ENCODE measurements around the gene TAF12. TPM values are rescaled to one million over a fixed set of nuclear protein-coding genes. Genes with fewer than 3 reads are reported as not detected.
"Not testable (repeated sequence)": the region's sequence is repeated elsewhere in the genome, so short reads cannot be mapped to it uniquely, and the experiment has no call there.

TAF12 gene, protein sequence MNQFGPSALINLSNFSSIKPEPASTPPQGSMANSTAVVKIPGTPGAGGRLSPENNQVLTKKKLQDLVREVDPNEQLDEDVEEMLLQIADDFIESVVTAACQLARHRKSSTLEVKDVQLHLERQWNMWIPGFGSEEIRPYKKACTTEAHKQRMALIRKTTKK
- 33.8 and 44.9 TPM in 2 replicates for total RNA-seq (2014; rRNA removed; shearing (Covaris generic))

DNA sequence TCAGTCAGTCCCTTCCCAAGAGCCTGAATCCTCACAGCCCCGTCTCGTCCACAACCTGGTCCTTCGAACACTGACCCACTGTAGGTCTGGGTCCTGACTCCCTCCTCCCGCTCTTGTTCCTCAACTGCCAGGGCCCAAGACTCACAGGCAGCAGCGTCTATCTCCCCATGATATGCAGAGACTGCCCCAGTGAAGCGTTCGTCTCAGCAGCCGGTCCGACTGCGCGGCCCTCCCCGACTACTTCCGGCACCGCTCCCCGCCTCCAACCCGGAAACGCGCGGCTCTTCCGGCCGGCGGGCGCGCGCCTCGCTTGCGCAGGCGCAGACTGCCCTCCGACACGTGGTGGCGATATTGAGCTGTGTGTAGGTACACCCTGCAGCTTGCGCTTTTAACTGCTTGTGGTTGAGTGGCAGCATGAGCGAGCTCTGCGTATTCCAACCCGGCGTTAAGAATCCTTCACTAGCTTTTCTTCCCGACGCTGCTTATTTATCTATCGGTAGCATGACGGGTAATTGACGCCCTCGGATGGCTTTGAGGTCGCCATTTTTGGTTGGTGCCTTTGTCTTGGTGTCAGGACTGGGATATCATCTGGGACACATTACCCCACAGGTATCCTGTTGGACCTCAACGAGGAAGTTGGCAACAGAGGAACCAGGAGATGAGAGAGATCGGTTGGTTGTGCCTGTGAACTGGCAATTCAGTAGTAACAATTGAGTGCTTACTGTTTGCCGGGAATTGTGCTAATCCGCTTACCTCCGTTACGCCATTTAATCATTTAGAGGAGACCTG is at the start of gene TAF12:
TSS of gene TAF12 (minus strand) at position 221 of the 789 bp plus-strand sequence. CDS start 20,986 bp downstream, outside the sequence.
- peak; percentile 92 for DNase-seq (ENCODE audit: low spot score)
- in situ Hi-C loops (cut with HindIII; ENCODE audit: low sequenced_read_pairs): no loop called here

DNA sequence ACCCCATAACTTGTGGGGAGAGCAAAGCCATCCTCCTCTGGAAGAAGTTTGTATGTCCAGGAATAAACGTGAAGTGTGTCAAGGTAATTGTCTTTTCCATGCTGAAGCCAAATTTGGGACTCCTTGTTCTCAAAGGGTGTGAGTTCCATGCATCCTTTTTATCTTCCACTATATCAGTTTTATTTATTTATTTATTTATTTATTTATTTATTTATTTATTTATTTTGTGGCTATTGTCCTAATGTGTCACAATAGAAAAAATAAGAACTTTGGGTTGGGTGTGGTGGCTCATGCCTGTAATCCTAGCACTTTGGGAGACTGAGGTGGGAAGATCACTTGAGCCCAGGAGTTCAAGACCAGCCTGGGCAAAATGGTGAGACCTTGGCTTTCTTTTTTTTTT is 48.8 kb upstream of the TAF12 start:
- in situ Hi-C loops (cut with HindIII; ENCODE audit: low sequenced_read_pairs); DNase-seq (ENCODE audit: low spot score): not testable (repeated sequence)

DNA sequence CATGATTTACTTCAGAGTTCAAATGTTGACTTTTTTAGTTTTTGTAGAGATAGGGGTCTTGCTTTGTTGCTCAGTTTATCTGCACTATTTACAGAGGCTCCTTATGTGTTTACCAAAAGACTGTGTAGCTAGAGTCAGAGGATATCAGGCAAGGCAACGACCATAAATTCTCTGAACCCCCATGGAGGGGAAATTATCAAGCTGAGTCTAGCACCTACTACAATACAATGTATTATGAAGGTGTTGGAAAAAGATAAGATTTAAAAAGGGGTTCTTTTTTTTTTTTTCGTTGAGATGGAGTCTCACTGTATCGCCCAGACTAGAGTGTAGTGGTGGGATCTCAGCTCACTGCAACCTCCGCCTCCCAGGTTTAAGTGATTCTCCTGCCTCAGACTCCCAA is 42.1 kb upstream of the TAF12 start:
- no peak for DNase-seq (ENCODE audit: low spot score)
- in situ Hi-C loops (cut with HindIII; ENCODE audit: low sequenced_read_pairs): no loop called here

DNA sequence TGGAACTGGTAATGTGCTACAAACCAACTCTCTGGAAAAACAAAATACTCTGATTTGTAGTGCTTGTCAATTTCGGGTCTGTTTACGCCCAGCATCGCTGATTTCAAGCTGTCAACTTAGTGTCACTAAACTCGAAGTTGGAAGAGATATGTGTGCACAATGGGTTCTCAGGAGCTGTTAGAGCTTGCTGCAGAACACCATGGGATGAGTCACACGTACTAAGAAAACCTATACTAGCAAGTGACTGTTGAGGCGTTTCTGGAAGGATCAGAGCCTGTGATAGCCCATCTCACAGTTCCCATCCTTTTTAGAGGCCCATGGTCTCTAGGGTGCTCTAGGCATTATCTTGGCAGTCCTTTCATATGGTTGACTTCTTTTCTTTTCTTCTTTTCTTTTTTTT is 40.0 kb upstream of the TAF12 start:
- DNase-seq (ENCODE audit: low spot score): no peak
- in situ Hi-C loops (cut with HindIII; ENCODE audit: low sequenced_read_pairs): no loop called here

DNA sequence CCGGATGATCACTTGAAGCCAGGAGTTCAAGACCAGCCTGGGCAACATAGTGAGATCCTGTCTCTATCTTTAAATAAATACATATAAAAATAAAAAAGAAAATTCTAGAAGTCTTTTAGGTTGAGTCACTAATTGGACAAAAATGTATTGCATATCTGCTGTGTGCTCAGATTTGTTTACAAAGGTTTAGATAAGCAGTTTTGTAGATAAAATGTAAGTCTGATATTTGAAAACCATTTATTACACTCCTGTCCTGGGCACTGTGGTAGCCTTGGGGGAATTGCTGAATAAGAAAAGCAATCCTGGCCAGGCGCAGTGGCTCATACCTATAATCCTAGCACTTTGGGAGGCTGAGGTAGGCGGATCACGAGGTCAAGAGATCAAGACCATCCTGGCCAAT is 37.3 kb upstream of the TAF12 start:
- in situ Hi-C loops (cut with HindIII; ENCODE audit: low sequenced_read_pairs): no loop called here
- DNase-seq (ENCODE audit: low spot score): no peak

DNA sequence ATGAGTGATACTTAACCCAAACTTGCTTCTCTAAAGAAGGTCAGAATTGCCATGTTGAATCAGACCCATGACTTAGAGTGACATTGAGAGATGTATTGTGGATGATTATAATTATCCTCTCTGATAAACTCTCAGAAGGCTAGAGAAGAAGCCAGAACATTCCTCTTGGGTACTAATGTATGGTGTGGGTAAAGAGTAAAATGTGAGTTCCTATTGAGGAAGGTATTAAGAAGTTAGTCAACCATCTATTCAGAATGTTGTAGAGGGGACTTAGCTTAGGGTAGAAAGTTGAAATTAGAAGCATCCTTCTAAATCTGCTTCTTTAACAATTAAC is 33.0 kb upstream of the TAF12 start:
- DNase-seq (ENCODE audit: low spot score): no peak
- in situ Hi-C loops (cut with HindIII; ENCODE audit: low sequenced_read_pairs): no loop called here

DNA sequence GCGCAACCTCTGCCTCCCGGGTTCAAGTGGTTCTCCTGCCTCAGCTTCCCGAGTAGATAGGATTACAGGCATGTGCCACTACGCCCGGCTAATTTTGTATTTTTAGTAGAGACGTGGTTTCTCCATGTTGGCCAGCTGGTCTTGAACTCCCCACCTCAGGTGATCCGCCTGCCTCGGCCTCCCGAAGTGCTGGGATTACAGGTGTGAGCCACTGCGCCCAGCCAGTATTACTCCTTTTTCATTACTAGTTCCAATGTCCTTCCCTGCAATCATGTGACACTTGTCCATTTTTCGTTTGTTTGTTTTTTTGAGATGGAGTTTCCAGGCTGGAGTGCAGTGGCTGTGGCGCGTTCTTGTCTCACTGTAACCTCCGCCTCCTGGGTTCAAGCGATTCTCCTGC is 30.1 kb upstream of the TAF12 start:
- in situ Hi-C loops (cut with HindIII; ENCODE audit: low sequenced_read_pairs); DNase-seq (ENCODE audit: low spot score): not testable (repeated sequence)

DNA sequence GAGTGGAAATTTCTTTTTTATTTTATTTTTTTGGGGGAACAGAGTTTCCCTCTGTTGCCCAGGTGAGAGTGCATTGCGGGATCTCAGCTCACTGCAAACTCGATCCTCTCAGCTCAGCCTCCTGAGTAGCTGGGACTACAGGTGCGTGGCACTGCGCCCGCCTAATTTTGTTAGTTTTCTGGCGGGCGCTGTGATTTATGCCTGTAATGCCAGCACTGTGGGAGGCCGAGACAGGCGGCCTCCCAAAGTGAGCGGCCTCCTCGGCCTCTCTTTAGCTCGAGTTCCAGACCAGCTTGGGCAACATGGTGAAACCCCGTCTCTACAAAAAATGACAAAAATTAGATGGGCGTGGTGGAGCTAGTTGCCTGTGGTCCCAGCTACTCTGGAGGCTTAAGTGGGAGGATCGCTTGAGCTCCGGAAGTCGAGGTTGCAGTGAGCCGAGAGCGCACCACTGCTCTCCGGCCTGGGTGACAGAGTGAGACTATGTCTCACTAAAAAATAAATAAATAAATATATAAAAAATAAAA is 28.4 kb upstream of the TAF12 start:
- in situ Hi-C loops (cut with HindIII; ENCODE audit: low sequenced_read_pairs): no loop called here

DNA sequence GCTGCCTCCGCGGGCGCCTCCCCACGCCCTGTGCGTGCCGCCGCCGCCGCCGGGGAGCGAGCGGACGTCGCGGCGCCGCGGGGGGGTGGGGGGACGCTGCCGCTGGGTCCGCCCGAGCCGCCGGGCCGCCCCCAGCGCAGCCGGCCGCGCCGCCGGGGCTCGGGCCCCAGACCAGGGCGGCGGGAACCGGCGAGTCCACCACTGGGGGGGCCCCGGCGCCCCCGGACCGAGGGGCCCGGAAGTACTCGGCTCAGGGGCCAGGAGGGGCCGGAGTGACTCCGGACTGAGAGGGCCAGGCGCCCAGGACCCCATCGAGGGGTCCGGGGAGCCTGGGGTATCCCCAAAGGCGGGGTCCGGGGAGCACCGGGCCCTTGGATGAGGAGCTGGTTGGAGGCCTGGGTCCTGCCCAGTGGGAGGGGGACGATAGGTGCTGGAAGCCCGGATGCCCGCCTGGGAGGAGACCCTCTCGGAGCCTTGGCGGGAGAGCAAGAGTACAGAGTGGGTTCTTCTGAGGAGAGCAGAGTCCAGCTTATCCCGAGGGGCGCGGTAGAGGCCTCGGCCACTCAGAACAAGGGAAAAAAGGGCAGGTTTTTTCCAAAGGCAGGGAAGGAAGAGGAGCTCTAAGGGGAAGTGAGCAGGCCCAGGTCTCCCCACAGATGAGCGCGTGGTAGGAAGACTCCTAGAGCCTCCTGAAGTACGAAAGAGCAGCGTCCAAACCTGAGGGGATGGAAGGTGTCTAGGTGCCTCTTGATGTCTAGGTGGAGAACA is 26.3 kb upstream of the TAF12 start:
- peak; percentile 63 for DNase-seq (ENCODE audit: low spot score)
- in situ Hi-C loops (cut with HindIII; ENCODE audit: low sequenced_read_pairs): no loop called here

More for the DNA sequence above, 28.4 kb upstream of the TAF12 start:
- DNase-seq (ENCODE audit: low spot score): no peak

DNA sequence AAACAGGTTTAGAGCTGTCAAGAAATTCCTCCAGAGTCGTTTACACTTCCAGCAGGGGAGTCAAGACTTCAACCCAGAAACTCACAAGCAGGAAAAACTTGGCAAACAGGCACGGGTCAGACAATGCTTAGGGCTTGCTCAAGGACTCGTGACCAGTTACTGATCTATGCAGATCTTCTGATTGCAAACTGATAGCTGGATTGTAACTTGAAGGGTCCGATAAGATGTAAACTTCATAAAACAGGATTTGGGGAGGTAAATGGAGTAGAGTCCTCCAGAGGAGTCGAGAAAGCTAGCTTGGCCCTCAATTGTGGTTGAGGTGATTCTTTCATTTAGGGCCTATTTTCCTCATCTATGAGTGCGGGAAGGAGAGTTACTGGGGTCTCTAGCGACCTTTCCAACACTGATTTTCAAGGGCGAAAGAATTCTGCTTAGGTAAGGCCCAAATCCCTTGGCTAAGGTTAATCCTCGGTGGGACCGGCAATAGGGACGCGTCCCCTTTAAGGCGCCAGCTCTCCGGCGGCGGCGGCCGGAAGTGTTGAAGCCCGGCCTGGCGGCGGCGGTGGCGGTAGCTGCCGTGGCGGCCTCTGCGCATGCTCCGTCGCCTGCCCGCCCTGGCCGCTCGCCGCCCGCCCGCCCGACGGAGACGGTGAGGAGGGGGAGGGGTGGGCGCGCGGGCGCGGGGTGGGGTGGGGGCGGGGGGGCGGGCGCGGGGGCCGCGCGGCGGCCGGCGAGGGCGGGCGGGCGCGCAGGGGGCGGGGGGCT is 25.5 kb upstream of the TAF12 start, which contains the start of gene GMEB1:
TSS of gene GMEB1 (plus strand) at position 594 of the 765 bp plus-strand sequence. CDS start 14,829 bp downstream, outside the sequence.
- in situ Hi-C loops (cut with HindIII; ENCODE audit: low sequenced_read_pairs): no loop called here
- peak; percentile 88 for DNase-seq (ENCODE audit: low spot score)

DNA sequence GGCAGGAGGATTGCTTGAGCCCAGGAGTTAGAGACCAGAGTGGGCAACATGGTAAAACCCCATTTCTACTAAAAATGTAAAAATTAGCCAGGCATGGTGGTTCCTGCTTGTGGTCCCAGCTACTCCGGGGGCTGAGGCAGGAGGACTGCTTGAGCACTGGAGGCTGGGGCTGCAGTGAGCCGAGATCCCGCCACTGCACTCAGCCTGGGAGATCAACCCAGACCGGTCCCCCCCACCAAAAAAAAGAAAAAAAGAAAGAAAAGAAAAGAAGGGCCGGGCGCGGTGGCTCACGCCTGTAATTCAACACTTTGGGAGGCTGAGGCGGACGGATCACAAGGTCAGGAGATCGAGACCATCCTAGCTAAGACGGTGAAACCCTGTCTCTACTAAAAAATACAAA is 23.9 kb upstream of the TAF12 start:
- in situ Hi-C loops (cut with HindIII; ENCODE audit: low sequenced_read_pairs): no loop called here
- no peak for DNase-seq (ENCODE audit: low spot score)

DNA sequence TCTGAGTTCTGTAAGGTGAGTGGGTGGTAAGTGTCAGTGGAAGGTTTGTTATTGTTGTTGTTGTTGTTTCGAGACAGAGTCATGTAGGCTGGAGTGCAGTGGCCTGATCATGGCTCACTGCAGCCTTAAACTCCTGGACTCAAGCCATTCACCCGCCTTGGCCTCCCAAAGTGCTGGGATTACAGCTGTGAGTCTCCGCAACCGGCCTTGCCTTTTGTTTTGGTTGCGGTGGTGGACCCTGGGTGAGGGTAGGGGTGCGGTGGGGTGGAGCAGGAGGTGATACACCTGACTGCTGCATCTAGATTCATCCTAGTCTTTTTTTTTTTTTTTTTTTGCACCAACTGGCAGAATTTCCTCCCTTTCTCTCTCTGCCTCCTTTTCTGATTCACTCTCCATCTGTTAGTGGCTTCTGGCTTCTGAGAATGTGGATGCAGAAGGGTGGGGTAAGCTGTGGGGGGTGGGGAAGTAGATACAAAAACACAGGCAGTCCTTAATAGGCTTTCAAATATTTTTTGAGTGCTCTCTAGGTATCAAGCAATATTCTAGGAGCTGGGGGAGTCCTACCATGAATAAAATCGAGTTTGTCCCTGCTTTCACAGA is 21.1 kb upstream of the TAF12 start:
- DNase-seq (ENCODE audit: low spot score): peak; percentile 92
- in situ Hi-C loops (cut with HindIII; ENCODE audit: low sequenced_read_pairs): no loop called here

DNA sequence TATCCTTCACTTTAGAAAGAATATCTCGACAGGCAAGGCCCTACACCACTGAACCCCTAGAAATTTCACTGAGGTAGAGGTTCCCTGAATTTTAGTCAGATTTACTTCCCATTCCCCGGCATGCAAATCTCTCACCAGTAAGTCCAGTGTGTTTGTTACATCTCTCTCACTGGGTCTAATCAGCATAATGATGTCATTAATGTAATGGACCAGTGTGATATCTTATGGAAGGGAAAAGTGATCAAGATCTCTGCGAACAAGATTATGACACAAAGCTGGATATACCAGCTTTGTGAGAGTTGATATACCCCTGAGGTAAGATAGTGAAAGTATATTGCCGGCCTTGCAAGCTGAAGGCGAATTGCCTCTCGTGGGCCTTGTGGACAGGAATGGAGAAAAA is 13.5 kb upstream of the TAF12 start:
- DNase-seq (ENCODE audit: low spot score): no peak
- in situ Hi-C loops (cut with HindIII; ENCODE audit: low sequenced_read_pairs): no loop called here

DNA sequence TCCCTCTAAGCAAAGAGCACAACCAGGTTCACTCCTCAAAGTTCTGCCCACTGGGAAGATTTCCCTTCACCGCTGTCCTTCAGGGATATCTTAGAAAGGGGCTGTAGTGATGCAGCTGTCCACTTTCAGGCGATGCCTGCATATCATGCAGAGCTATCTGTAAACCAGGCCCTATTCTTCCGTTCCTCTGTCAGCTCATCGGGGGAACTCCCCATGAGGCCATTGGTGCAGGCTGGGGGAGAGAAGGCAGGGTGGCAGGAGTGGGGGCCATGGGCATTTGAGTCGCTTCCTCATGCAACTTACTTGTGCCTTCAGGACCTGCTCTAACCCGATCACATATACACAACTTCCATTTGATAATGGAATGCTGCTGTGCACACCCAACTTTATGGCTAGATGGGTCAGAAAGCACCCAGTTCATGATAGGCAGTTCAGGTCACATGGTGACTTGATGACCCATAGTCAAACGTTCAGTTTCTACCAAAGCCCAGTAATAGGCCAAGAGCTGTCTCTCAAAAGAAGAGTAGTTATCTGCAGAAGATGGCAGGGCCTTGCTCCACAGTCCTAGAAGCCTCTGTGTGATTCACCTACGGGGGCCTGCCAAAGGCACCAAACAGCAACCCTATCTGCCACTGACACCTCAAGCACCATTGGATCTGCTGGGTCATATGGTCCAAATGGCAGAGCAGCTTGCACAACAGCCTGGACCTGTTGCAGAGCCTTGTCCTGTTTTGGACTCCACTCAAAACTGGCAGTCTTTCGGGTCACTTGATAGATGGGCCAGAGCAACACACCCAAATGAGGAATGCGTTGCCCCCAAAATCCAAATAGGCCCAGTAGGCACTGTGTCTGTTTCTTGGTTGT is 12.8 kb upstream of the TAF12 start:
- DNase-seq (ENCODE audit: low spot score); in situ Hi-C loops (cut with HindIII; ENCODE audit: low sequenced_read_pairs): not testable (repeated sequence)

DNA sequence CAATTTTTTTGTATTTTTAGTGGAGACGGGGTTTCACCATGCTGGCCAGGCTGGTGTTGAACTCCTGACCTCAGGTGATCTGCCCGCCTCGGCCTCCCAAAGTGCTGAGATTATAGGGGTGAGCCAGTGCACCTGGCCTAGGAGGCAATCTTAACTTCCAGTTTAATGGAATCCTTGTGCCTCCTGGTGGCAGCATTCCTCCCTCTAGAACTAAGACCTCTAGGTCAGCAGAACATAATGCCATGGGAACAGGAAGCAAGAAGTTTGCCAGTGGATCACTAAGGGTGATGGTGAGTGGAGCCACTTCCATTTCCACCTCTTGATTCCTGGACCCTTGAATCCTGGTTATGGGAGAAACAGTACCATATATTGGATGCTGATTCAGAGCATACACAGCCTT is 11.0 kb upstream of the TAF12 start:
- DNase-seq (ENCODE audit: low spot score): peak; percentile 22
- in situ Hi-C loops (cut with HindIII; ENCODE audit: low sequenced_read_pairs): not testable (repeated sequence)

DNA sequence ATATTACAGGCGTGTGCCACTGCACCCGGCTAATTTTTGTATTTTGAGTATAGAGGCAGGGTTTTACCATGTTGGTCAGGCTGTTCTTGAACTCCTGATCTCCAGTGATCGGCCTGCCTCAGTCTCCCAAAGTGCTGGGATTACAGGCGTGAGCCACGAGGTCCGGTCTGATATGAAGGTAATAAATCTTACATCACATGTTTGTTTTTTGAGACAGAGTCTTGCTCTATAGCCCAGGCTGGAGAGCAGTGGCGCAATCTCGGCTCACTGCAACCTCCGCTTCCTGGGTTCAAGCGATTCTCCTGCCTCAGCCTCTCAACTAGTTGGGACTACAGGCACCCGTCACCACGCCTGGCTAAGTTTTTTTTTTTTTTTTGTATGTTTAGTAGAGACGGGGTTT is 10.2 kb upstream of the TAF12 start:
- in situ Hi-C loops (cut with HindIII; ENCODE audit: low sequenced_read_pairs): not testable (repeated sequence)

DNA sequence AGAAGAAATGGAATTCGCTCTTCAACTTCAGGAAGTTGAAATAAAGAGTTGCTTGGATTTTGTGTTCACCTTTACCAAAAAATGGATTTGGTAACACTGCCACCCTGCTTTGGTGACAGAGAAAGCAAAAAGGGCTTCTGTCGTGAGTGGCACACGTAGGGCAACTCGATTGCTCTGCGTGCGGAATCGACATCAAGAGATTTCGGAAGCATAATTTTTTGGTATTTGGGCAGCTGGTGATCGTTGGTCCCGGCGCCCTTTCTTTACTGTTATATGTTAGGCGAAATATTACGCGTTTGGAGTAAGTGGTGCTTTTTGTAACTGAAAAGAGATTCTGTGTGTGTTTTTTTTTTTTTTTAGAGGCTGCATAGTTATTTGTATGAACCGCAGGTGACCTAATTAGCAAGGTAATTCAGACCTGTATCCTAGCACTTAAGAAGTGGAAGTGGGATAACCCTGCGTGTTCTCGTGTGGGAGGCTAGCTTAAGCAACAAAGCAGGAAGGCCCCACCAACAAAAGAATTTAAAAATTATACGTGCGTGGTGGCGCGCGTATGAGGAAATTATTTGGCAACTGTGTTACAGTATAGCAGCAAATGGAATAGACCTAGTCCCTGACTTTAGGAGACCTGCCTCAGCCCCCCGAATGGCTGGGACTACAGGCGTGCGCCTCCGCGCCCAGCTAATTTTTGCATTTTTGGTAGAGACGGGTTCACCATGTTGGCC is 5.8 kb upstream of the TAF12 start, which contains the start of gene RNU11:
TSS of gene RNU11 (plus strand) at position 127 of the 725 bp plus-strand sequence.
- DNase-seq (ENCODE audit: low spot score): peak; percentile 98
- in situ Hi-C loops (cut with HindIII; ENCODE audit: low sequenced_read_pairs): no loop called here

More for the DNA sequence above, 10.2 kb upstream of the TAF12 start:
- not testable (repeated sequence) for DNase-seq (ENCODE audit: low spot score)

All from G401 (cell line).